Glutamatergic neuron (in vitro differentiated cells): Measurements from ENCODE around the gene DGKG. TPM values are rescaled to one million over a fixed set of nuclear protein-coding genes. Genes with fewer than 3 reads are reported as not detected.

Experiments
- DNase-seq: peaks from one replicate; pipeline ENCODE4 v3.0.0; 2022
- H3K27ac Mint-ChIP-seq: one replicate; pipeline ENCODE4 v1.8.0; 2020; ENCODE audit warnings: mild to moderate bottlenecking, mixed read lengths, inconsistent platforms; ENCODE audit not compliant: unreplicated experiment
- H3K27me3 Mint-ChIP-seq: one replicate; pipeline ENCODE4 v1.8.0; 2020; ENCODE audit warnings: mild to moderate bottlenecking, moderate library complexity, mixed read lengths, inconsistent platforms; ENCODE audit not compliant: unreplicated experiment
- H3K36me3 Mint-ChIP-seq: one replicate; pipeline ENCODE4 v1.8.0; 2020; ENCODE audit warnings: mild to moderate bottlenecking, mixed read lengths, inconsistent platforms; ENCODE audit not compliant: unreplicated experiment
- H3K4me1 Mint-ChIP-seq: one replicate; pipeline ENCODE4 v1.8.0; 2020; ENCODE audit warnings: mild to moderate bottlenecking, low read depth, mixed read lengths, inconsistent platforms; ENCODE audit not compliant: unreplicated experiment
- H3K4me3 Mint-ChIP-seq: one replicate; pipeline ENCODE4 v1.8.0; 2020; ENCODE audit warnings: mild to moderate bottlenecking, mixed read lengths, inconsistent platforms; ENCODE audit not compliant: unreplicated experiment
- H3K9me3 Mint-ChIP-seq: one replicate; pipeline ENCODE4 v1.8.0; 2020; ENCODE audit warnings: mild to moderate bottlenecking, moderate library complexity, mixed read lengths, inconsistent platforms; ENCODE audit not compliant: unreplicated experiment
- CTCF ChIP-seq: fragments of 200-600 bp; sonication (generic); IDR thresholded peaks from one replicate; pipeline ENCODE4 v1.5.0; 2021; ENCODE audit not compliant: partially characterized antibody, unreplicated experiment
- total RNA-seq: library from RNA; stranded (reverse); fragmentation: NEBNext Ultra II Directional; extraction: Animal tissue kit (Norgen Biotek cat#: 25700); gene quantifications from one replicate; pipeline ENCODE4 v1.2.1, GENCODE V29; 2021; ENCODE audit not compliant: unreplicated experiment

DGKG gene
- total RNA-seq, 1 donor from 2014 or later: 24.1 TPM

GRCh38 chr3:186251948-186252619 is 110.0 kb downstream of the DGKG start:
- TF ChIP-seq CTCF: no peak
- peaks cover 6% of the 10 kb centered on the region for H3K27me3 Mint-ChIP-seq

GRCh38 chr3:186248850-186249249 is 113.2 kb downstream of the DGKG start:
- Mint-ChIP-seq H3K9me3 (no peaks in the 10 kb centered on the region), H3K27me3 (no peaks in the 10 kb centered on the region), H3K4me3 (no peak overlapping the region), H3K36me3 (no peaks in the 10 kb centered on the region), H3K4me1 (no peaks in the 10 kb centered on the region), H3K27ac (no peak overlapping the region)
- no peak for DNase-seq
- TF ChIP-seq CTCF: no peak

More at GRCh38 chr3:186251948-186252619, 110.0 kb downstream of the DGKG start:
- H3K36me3 Mint-ChIP-seq: no peaks in the 10 kb centered on the region
- peaks cover under 1% of the 10 kb centered on the region for H3K9me3 Mint-ChIP-seq
- DNase-seq: no peak
- H3K27ac Mint-ChIP-seq: no peak overlapping the region
- H3K4me1 Mint-ChIP-seq: no peaks in the 10 kb centered on the region
- H3K4me3 Mint-ChIP-seq: no peak overlapping the region

GRCh38 chr3:186247821-186248814 is 113.9 kb downstream of the DGKG start:
- DNase-seq: no peak
- Mint-ChIP-seq H3K27me3 (no peaks in the 10 kb centered on the region), H3K9me3 (no peaks in the 10 kb centered on the region), H3K27ac (no peak overlapping the region), H3K4me3 (no peak overlapping the region), H3K36me3 (no peaks in the 10 kb centered on the region), H3K4me1 (no peaks in the 10 kb centered on the region)
- TF ChIP-seq CTCF: no peak

GRCh38 chr3:186246941-186247340 is 115.1 kb downstream of the DGKG start:
- Mint-ChIP-seq H3K4me1 (no peaks in the 10 kb centered on the region), H3K27ac (no peak overlapping the region), H3K36me3 (no peaks in the 10 kb centered on the region)

More at GRCh38 chr3:186246941-186247340, 115.1 kb downstream of the DGKG start:
- DNase-seq: no peak
- Mint-ChIP-seq H3K4me3 (no peak overlapping the region), H3K27me3 (no peaks in the 10 kb centered on the region), H3K9me3 (no peaks in the 10 kb centered on the region)
- TF ChIP-seq CTCF: no peak
